Sigmoid colon (tissue), 7 donors: ENCODE measurements around the gene C16orf92. TPM values are rescaled to one million over a fixed set of nuclear protein-coding genes. Genes with fewer than 3 reads are reported as not detected.

ENCODE experiments used
- DNase-seq: peaks from one replicate; pipeline ENCODE4 v3.0.0-alpha.2; 2019
- H3K27ac ChIP-seq, 4 donors: fragments of 200-600 bp; sonication (generic); one replicate each; pipeline ENCODE4 v1.5.1; 2016 to 2019; ENCODE audit warnings: mild to moderate bottlenecking in 1 of 4
- H3K27me3 ChIP-seq, 3 donors: fragments of 200-600 bp; sonication (generic); one replicate each; pipeline ENCODE4 v1.5.1; 2019; ENCODE audit warnings: mild to moderate bottlenecking in 1 of 3
- H3K36me3 ChIP-seq, 4 donors: fragments of 200-600 bp; sonication (generic); one replicate each; pipeline ENCODE4 v1.5.1; 2016 to 2019
- H3K4me1 ChIP-seq, 4 donors: fragments of 200-600 bp; sonication (generic); one replicate each; pipeline ENCODE4 v1.5.1; 2017 to 2019
- H3K4me3 ChIP-seq, 4 donors: fragments of 200-600 bp; sonication (generic); one replicate each; pipeline ENCODE4 v1.5.1; 2017 to 2019; ENCODE audit warnings: mild to moderate bottlenecking in 2 of 4, moderate library complexity in 1 of 4
- H3K9me3 ChIP-seq, 4 donors: fragments of 200-600 bp in 3 of 4; sonication (generic) in 3 of 4; one replicate each; pipeline versions ENCODE4 v1.5.1 to v1.6.1; 2013 to 2019
- EP300 ChIP-seq, 4 donors: sonication (generic); formaldehyde crosslinking; IDR thresholded peaks; one replicate each; pipeline ENCODE4 v1.6.1; 2017; ENCODE audit warnings: antibody characterized with exemption in 4 of 4
- POLR2A ChIP-seq, 2 donors: fragments of 450-650 bp; IDR thresholded peaks; one replicate each; pipeline ENCODE4 v1.6.1; 2016; ENCODE audit warnings: antibody characterized with exemption in 2 of 2, mild to moderate bottlenecking in 2 of 2, moderate library complexity in 2 of 2
- POLR2AphosphoS5 ChIP-seq, 4 donors: sonication (generic); formaldehyde crosslinking; IDR thresholded peaks; one replicate each; pipeline ENCODE4 v1.6.1; 2017; ENCODE audit warnings: antibody characterized with exemption in 4 of 4
- WGBS, 2 donors: extraction: QIAGEN DNeasy Blood & Tissue Kit; methylation state at CpG; one replicate each; pipeline ENCODE4 v1.1.7; 2013; 5-methylcytosine and 5-hydroxymethylcytosine counted together
- intact Hi-C: fragments of 100-400 bp; cut with DNase I; formaldehyde crosslinking; loops from one replicate; pipeline ENCODE4 v1.15.1; 2023
- polyA plus RNA-seq, 3 donors: library from polyadenylated mRNA; stranded (reverse); fragments of 200-250 nt; gene quantifications; one replicate each; pipeline ENCODE4 v1.2.3, GENCODE V29; 2013
- total RNA-seq, 4 donors: library from RNA; depleted of rRNA; stranded (reverse); fragments of >200 nt; gene quantifications; one replicate each; pipeline ENCODE4 v1.1.0, GENCODE V29; 2016
- TF ChIP-seq, protein P1 (sequence below), 4 experiments: fragments of 450-650 bp in 3 of 4; fragments of 200-600 bp in 1 of 4; IDR thresholded peaks; one replicate each; pipeline ENCODE4 v1.5.1; 2016 to 2019; ENCODE audit warnings: antibody characterized with exemption in 4 of 4, mild to moderate bottlenecking in 3 of 4, moderate library complexity in 2 of 4
- donor health status: healthy with polysubstance abuse.
- donor health status: Bipolar disorder and iron deficiency.
- donor health status: healthy.

The C16orf92 gene
- total and polyA plus RNA-seq, 7 donors: not detected

GRCh38 chr16:29975811-29976511 is 47.0 kb upstream of the C16orf92 start:
- DNase-seq: no peak
- peaks cover 18 to 44% (median 34%) of the 10 kb centered on the region in 4 donors for H3K36me3 ChIP-seq
- no peak for TF ChIP-seq POLR2A (IDR thresholded peaks at IDR 0.05)
- no peak for TF ChIP-seq EP300 (IDR thresholded peaks at IDR 0.05)
- TF ChIP-seq, protein P1, sequence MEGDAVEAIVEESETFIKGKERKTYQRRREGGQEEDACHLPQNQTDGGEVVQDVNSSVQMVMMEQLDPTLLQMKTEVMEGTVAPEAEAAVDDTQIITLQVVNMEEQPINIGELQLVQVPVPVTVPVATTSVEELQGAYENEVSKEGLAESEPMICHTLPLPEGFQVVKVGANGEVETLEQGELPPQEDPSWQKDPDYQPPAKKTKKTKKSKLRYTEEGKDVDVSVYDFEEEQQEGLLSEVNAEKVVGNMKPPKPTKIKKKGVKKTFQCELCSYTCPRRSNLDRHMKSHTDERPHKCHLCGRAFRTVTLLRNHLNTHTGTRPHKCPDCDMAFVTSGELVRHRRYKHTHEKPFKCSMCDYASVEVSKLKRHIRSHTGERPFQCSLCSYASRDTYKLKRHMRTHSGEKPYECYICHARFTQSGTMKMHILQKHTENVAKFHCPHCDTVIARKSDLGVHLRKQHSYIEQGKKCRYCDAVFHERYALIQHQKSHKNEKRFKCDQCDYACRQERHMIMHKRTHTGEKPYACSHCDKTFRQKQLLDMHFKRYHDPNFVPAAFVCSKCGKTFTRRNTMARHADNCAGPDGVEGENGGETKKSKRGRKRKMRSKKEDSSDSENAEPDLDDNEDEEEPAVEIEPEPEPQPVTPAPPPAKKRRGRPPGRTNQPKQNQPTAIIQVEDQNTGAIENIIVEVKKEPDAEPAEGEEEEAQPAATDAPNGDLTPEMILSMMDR (IDR thresholded peaks at IDR 0.05): no peak
- TF ChIP-seq POLR2AphosphoS5 (IDR thresholded peaks at IDR 0.05): no peak
- H3K27me3 ChIP-seq: no peaks in the 10 kb centered on the region
- H3K4me1 ChIP-seq: peaks cover 0 to 35% (median 32%) of the 10 kb centered on the region in 4 donors
- peak overlapping the region; percentile 1 to 93 (median 56) for H3K27ac ChIP-seq
- H3K4me3 ChIP-seq: peak overlapping the region in 2 of 4 donors; percentile 82 to 86
- H3K9me3 ChIP-seq: no peaks in the 10 kb centered on the region
- WGBS, 2 donors: 26 to 30% methylated on average over 6 of the region's 6 CpGs
- intact Hi-C loops: no loop called here

GRCh38 chr16:29977063-29977825 is 45.8 kb upstream of the C16orf92 start:
- Histone ChIP-seq H3K27me3 (no peaks in the 10 kb centered on the region), H3K27ac (peak overlapping the region; percentile 1 to 92 (median 27)), H3K36me3 (peaks cover 25 to 47% (median 44%) of the 10 kb centered on the region in 4 donors), H3K4me3 (no peak overlapping the region), H3K9me3 (no peaks in the 10 kb centered on the region), H3K4me1 (peaks cover 0 to 35% (median 32%) of the 10 kb centered on the region in 4 donors)
- no peak for TF ChIP-seq POLR2A (IDR thresholded peaks at IDR 0.05)
- TF ChIP-seq POLR2AphosphoS5 (IDR thresholded peaks at IDR 0.05): no peak
- TF ChIP-seq, protein P1 (IDR thresholded peaks at IDR 0.05): no peak
- no peak for TF ChIP-seq EP300 (IDR thresholded peaks at IDR 0.05)
- intact Hi-C loops: no loop called here
- no peak for DNase-seq
- WGBS, 2 donors: 89 to 95% methylated on average over 9 of the region's 9 CpGs

DNA sequence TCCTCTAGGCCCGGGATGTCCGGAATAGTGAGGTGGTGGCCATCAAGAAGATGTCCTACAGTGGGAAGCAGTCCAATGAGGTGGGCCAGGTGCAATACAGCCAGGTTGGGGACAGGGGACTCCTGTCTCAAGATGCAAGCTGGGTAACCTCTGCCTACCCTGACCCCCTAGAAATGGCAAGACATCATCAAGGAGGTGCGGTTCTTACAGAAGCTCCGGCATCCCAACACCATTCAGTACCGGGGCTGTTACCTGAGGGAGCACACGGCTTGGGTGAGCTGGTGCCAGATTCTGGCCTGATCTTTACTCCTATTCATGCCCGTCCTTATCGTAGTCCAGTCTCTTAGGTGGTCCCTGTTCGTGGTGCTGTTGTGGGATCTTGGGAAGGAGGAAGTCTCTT is 44.9 kb upstream of the C16orf92 start:
- intact Hi-C loops: no loop called here
- DNase-seq: no peak
- Histone ChIP-seq H3K27ac (peak overlapping the region in 1 of 4 donors; percentile 34), H3K4me1 (peaks cover 0 to 35% (median 31%) of the 10 kb centered on the region in 4 donors), H3K36me3 (peaks cover 31 to 55% (median 51%) of the 10 kb centered on the region in 4 donors), H3K27me3 (no peaks in the 10 kb centered on the region), H3K4me3 (no peak overlapping the region), H3K9me3 (no peaks in the 10 kb centered on the region)
- WGBS, 2 donors: 96% methylated on average over 9 of the region's 9 CpGs
- TF ChIP-seq POLR2A (IDR thresholded peaks at IDR 0.05): no peak
- TF ChIP-seq, protein P1 (IDR thresholded peaks at IDR 0.05): no peak
- TF ChIP-seq EP300 (IDR thresholded peaks at IDR 0.05): no peak
- TF ChIP-seq POLR2AphosphoS5 (IDR thresholded peaks at IDR 0.05): no peak

- TF ChIP-seq EP300 (IDR thresholded peaks at IDR 0.05) (no peak), POLR2AphosphoS5 (IDR thresholded peaks at IDR 0.05) (no peak), POLR2A (IDR thresholded peaks at IDR 0.05) (no peak)
- TF ChIP-seq, protein P1 (IDR thresholded peaks at IDR 0.05): no peak
- H3K36me3 ChIP-seq: peaks cover 38 to 61% (median 58%) of the 10 kb centered on the region in 4 donors
- no peaks in the 10 kb centered on the region for H3K9me3 ChIP-seq
- peak overlapping the region in 1 of 4 donors; percentile 34 for H3K27ac ChIP-seq
- no peak overlapping the region for H3K4me3 ChIP-seq
- H3K27me3 ChIP-seq: no peaks in the 10 kb centered on the region
- DNase-seq: no peak
- intact Hi-C loops: no loop called here
- 93 to 96% methylated on average over 9 of the region's 9 CpGs for WGBS, 2 donors
- H3K4me1 ChIP-seq: peaks cover 0 to 35% (median 30%) of the 10 kb centered on the region in 4 donors
Observed at GRCh38 chr16:29978564-29979270, 44.3 kb upstream of the C16orf92 start.
